OCI-LY7 (cell line): ENCODE measurements around the gene VAMP1.

ENCODE experiments used
- EZH2phosphoT487 ChIP-seq: fragments of 200-600 bp; sonication (generic); IDR thresholded peaks from 2 replicates; pipeline ENCODE4 v1.6.1; 2018; ENCODE audit warnings: low read depth, borderline replicate concordance, mild to moderate bottlenecking, mixed run types, antibody characterized with exemption, low read length, moderate library complexity, mixed read lengths
- TF ChIP-seq, protein P1 (sequence below): fragments of 200-600 bp; sonication (generic); conservative IDR thresholded peaks from 2 replicates; pipeline ENCODE4 v1.5.1; 2014; ENCODE audit warnings: mild to moderate bottlenecking, antibody characterized with exemption, low read length, moderate library complexity, mixed read lengths

DNA sequence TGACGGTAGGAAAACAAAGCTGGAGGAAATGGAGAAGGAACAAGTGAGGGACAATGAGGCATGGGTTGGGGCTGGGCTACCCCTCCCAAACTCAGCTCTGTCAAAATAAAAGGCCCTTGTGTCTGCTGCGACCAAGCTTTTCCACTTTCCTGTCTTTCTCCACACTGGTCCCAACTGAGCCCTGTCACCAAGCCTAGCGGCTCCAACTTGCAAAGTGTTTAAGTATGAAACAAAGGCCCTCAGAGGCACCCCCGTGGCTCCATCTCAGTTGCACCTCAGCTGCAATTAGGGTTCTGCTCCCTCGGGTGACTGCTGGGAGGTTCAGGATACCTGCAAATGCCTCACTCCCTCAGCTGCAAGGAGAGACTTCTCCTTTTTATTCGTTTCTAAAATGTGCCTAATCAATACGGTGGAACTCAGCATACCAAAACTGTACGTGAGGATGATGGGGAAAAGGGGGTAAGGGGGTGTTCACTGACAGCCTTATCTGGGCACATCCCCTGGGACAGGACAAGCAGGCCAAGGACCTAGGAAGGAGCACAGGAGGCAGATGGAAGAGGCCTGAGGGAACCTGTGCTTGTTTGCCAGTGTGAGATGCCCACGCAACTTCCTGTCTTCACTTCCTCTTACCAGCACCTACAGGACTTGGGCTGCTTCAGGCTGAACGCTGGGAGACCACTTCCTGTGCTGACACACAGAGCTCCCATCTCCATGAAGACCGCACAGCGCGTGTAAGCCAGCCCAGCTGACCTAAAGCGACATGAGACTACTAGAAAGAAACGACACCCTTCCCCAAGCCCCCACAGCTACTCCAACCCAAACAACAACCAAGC, 8.9 kb downstream of the VAMP1 start:
- TF ChIP-seq, protein P1, sequence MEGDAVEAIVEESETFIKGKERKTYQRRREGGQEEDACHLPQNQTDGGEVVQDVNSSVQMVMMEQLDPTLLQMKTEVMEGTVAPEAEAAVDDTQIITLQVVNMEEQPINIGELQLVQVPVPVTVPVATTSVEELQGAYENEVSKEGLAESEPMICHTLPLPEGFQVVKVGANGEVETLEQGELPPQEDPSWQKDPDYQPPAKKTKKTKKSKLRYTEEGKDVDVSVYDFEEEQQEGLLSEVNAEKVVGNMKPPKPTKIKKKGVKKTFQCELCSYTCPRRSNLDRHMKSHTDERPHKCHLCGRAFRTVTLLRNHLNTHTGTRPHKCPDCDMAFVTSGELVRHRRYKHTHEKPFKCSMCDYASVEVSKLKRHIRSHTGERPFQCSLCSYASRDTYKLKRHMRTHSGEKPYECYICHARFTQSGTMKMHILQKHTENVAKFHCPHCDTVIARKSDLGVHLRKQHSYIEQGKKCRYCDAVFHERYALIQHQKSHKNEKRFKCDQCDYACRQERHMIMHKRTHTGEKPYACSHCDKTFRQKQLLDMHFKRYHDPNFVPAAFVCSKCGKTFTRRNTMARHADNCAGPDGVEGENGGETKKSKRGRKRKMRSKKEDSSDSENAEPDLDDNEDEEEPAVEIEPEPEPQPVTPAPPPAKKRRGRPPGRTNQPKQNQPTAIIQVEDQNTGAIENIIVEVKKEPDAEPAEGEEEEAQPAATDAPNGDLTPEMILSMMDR, result no peak; the same call in 1 of the 2 replicates
- no peak for TF ChIP-seq EZH2phosphoT487
